Stomach (tissue), 9 donors: ENCODE measurements around the gene RARRES2. TPM values are rescaled to one million over a fixed set of nuclear protein-coding genes. Genes with fewer than 3 reads are reported as not detected.
"Not testable (repeated sequence)": the region's sequence is repeated elsewhere in the genome, so short reads cannot be mapped to it uniquely, and the experiment has no call there.

Source experiments
- DNase-seq, 2 donors: peaks; one replicate each; pipeline versions ENCODE4 v3.0.0 to v3.0.0-alpha.2; 2013 to 2019
- H3K27ac ChIP-seq, 5 donors: fragments of 200-600 bp in 4 of 5; sonication (generic) in 4 of 5; one replicate each; pipeline ENCODE4 v1.5.1; 2013 to 2019; ENCODE audit warnings: mild to moderate bottlenecking in 1 of 5, moderate library complexity in 1 of 5
- H3K27me3 ChIP-seq, 3 donors: fragments of 200-600 bp; sonication (generic); one replicate each; pipeline ENCODE4 v1.5.1; 2017 to 2019; ENCODE audit warnings: mixed run types in 1 of 3
- H3K36me3 ChIP-seq, 4 donors: fragments of 200-600 bp; sonication (generic); 1 replicate in 3 of 4; 2 replicates in 1 of 4; pipeline ENCODE4 v1.5.1; 2016 to 2019
- H3K4me1 ChIP-seq, 4 donors: fragments of 200-600 bp; sonication (generic); one replicate each; pipeline ENCODE4 v1.5.1; 2016 to 2019
- H3K4me3 ChIP-seq, 4 donors: fragments of 200-600 bp; sonication (generic) in 3 of 4; one replicate each; pipeline ENCODE4 v1.5.1; 2016 to 2019; ENCODE audit warnings: mild to moderate bottlenecking in 1 of 4
- H3K9me3 ChIP-seq, 4 donors: fragments of 200-600 bp; sonication (generic); one replicate each; pipeline ENCODE4 v1.5.1; 2016 to 2019
- CTCF ChIP-seq, 7 experiments: fragments of 450-650 bp in 4 of 7; fragments of 200-600 bp in 3 of 7; sonication (generic) in 3 of 7; IDR thresholded peaks; one replicate each; pipeline ENCODE4 v1.5.1; 2016 to 2019; ENCODE audit warnings: antibody characterized with exemption in 7 of 7, control low read depth in 2 of 7, mild to moderate bottlenecking in 1 of 7
- EP300 ChIP-seq: sonication (generic); formaldehyde crosslinking; IDR thresholded peaks from one replicate; pipeline ENCODE4 v1.6.1; 2017; ENCODE audit warnings: antibody characterized with exemption
- POLR2A ChIP-seq, 4 donors: fragments of 450-650 bp; IDR thresholded peaks; one replicate each; pipeline ENCODE4 v1.6.1; 2016; ENCODE audit warnings: antibody characterized with exemption in 4 of 4, control low read depth in 2 of 4, mild to moderate bottlenecking in 1 of 4, moderate library complexity in 1 of 4
- POLR2AphosphoS5 ChIP-seq, 3 donors: sonication (generic); formaldehyde crosslinking; IDR thresholded peaks; one replicate each; pipeline ENCODE4 v1.6.1; 2016; ENCODE audit warnings: antibody characterized with exemption in 3 of 3
- WGBS, 5 donors: extraction: QIAGEN DNeasy Blood & Tissue Kit in 3 of 5; methylation state at CpG; one replicate each; pipeline versions ENCODE4 v1.1.5 to v1.1.7; 2013 to 2018; 5-methylcytosine and 5-hydroxymethylcytosine counted together
- intact Hi-C: fragments of 100-400 bp; cut with DNase I; formaldehyde crosslinking; loops from one replicate; pipeline ENCODE4 v1.15.1; 2023; ENCODE audit warnings: low total_unique reads
- polyA plus RNA-seq, 3 donors: library from polyadenylated mRNA; stranded (reverse); fragments of 200-250 nt; gene quantifications; one replicate each; pipeline ENCODE4 v1.2.3, GENCODE V29; 2013
- total RNA-seq, 5 donors: library from RNA; depleted of rRNA; stranded (reverse); fragments of >200 nt; gene quantifications; one replicate each; pipeline versions ENCODE4 v1.1.0 to v1.2.3, GENCODE V29; 2014 to 2016
- donor health status: healthy with polysubstance abuse.
- donor health status: Bipolar disorder and iron deficiency.
- donor health status: healthy.

The RARRES2 gene
- total and polyA plus RNA-seq, 8 donors: 33.5 to 244 (median 126) TPM

GRCh38 chr7:150322114-150322832, 19.2 kb downstream of the RARRES2 start:
- peak overlapping the region; percentile 86 to 96 (median 94) for H3K27ac ChIP-seq
- WGBS, 5 donors: 50 to 63% (median 51%) methylated on average over 4 of the region's 4 CpGs
- intact Hi-C loops: no loop called here
- peaks cover 26 to 46% (median 34%) of the 10 kb centered on the region in 4 donors for H3K4me1 ChIP-seq
- H3K36me3 ChIP-seq: peaks cover 0 to 19% (median 17%) of the 10 kb centered on the region in 4 donors
- H3K9me3 ChIP-seq: no peaks in the 10 kb centered on the region
- TF ChIP-seq POLR2AphosphoS5 (IDR thresholded peaks at IDR 0.05) (no peak), EP300 (no peak), CTCF (IDR thresholded peaks at IDR 0.05) (no peak), POLR2A (IDR thresholded peaks at IDR 0.05) (no peak)
- H3K4me3 ChIP-seq: peak overlapping the region; percentile 56 to 70 (median 64)
- H3K27me3 ChIP-seq: no peaks in the 10 kb centered on the region
- peak in 1 of 2 donors; percentile 39 for DNase-seq

- Histone ChIP-seq H3K27me3 (no peaks in the 10 kb centered on the region), H3K9me3 (no peaks in the 10 kb centered on the region), H3K36me3 (peaks cover 0 to 13% (median 11%) of the 10 kb centered on the region in 4 donors), H3K27ac (peak overlapping the region in 2 of 5 donors; percentile 86 to 94), H3K4me3 (peak overlapping the region in 1 of 4 donors; percentile 67), H3K4me1 (peaks cover 26 to 46% (median 34%) of the 10 kb centered on the region in 4 donors)
- TF ChIP-seq POLR2AphosphoS5 (IDR thresholded peaks at IDR 0.05) (no peak), EP300 (no peak), POLR2A (IDR thresholded peaks at IDR 0.05) (no peak), CTCF (IDR thresholded peaks at IDR 0.05) (no peak)
- WGBS, 5 donors: 94 to 100% (median 98%) methylated on average over 3 of the region's 3 CpGs
- intact Hi-C loops: no loop called here
- DNase-seq: no peak
Measured at GRCh38 chr7:150321788-150322113, 19.7 kb downstream of the RARRES2 start.

GRCh38 chr7:150317748-150318444, 23.5 kb downstream of the RARRES2 start:
- Histone ChIP-seq H3K36me3 (no peaks in the 10 kb centered on the region), H3K4me1 (peaks cover 12 to 30% (median 14%) of the 10 kb centered on the region in 4 donors), H3K9me3 (no peaks in the 10 kb centered on the region), H3K4me3 (no peak overlapping the region), H3K27ac (no peak overlapping the region), H3K27me3 (no peaks in the 10 kb centered on the region)
- WGBS, 5 donors: 67 to 76% (median 71%) methylated on average over 7 of the region's 7 CpGs
- intact Hi-C loops: no loop called here
- TF ChIP-seq EP300: no peak
- TF ChIP-seq POLR2A (IDR thresholded peaks at IDR 0.05): no peak
- TF ChIP-seq POLR2AphosphoS5 (IDR thresholded peaks at IDR 0.05): no peak
- no peak for TF ChIP-seq CTCF (IDR thresholded peaks at IDR 0.05)
- no peak for DNase-seq

GRCh38 chr7:150316987-150317386, 24.4 kb downstream of the RARRES2 start:
- peaks cover 3 to 23% (median 7%) of the 10 kb centered on the region in 4 donors for H3K4me1 ChIP-seq
- H3K4me3 ChIP-seq, H3K36me3 ChIP-seq, DNase-seq, H3K9me3 ChIP-seq, H3K27ac ChIP-seq, intact Hi-C loops, H3K27me3 ChIP-seq: not testable (repeated sequence)
- 74 to 89% (median 83%) methylated on average over 6 of the region's 6 CpGs for WGBS, 5 donors
